DMS 273 treated with DMSO at 0.1 percent for 48 hours (cell line): ENCODE results near the gene PROCA1.
"Not testable (repeated sequence)": the region's sequence is repeated elsewhere in the genome, so short reads cannot be mapped to it uniquely, and the experiment has no call there.

Source experiments
- DNase-seq: peaks from one replicate; lab custom pipeline; 2025; lab: John Stamatoyannopoulos, UW

Gene PROCA1

GRCh38 chr17:28744104-28744971, 32.6 kb upstream of the PROCA1 start:
- DNase-seq, result no peak

GRCh38 chr17:28743243-28744103, 31.8 kb upstream of the PROCA1 start, which contains the start of gene TRAF4:
Gene TRAF4 (plus strand): TSS chr17:28744011. CDS start chr17:28744113, 102 bp downstream.
- peak; percentile 91 for DNase-seq

GRCh38 chr17:28741358-28742349, 30.0 kb upstream of the PROCA1 start:
- no peak for DNase-seq

- DNase-seq, result no peak
Measured at GRCh38 chr17:28740406-28741357, 29.0 kb upstream of the PROCA1 start.

GRCh38 chr17:28738680-28739384, 27.1 kb upstream of the PROCA1 start:
- DNase-seq, result no peak

- DNase-seq, result no peak
Measured at GRCh38 chr17:28737770-28738679, 26.3 kb upstream of the PROCA1 start.

GRCh38 chr17:28737316-28737715, 25.6 kb upstream of the PROCA1 start:
- no peak for DNase-seq

GRCh38 chr17:28735913-28736769, 24.5 kb upstream of the PROCA1 start:
- not testable (repeated sequence) for DNase-seq

- no peak for DNase-seq
Measured at GRCh38 chr17:28735242-28735722, 23.6 kb upstream of the PROCA1 start.

GRCh38 chr17:28734712-28735241, 23.1 kb upstream of the PROCA1 start:
- DNase-seq, result no peak

- DNase-seq, result no peak
Measured at GRCh38 chr17:28733346-28733745, 21.7 kb upstream of the PROCA1 start.

GRCh38 chr17:28729950-28730330, 18.3 kb upstream of the PROCA1 start:
- no peak for DNase-seq

GRCh38 chr17:28728364-28729200, 16.9 kb upstream of the PROCA1 start, which contains the start of gene NEK8:
Gene NEK8 (plus strand): TSS chr17:28728788. CDS start chr17:28728814, 26 bp downstream.
- DNase-seq, result peak; percentile 62

- peak; percentile 95 for DNase-seq
Measured at GRCh38 chr17:28726627-28727491, 15.2 kb upstream of the PROCA1 start.

GRCh38 chr17:28726226-28726626, 14.5 kb upstream of the PROCA1 start, which contains the start of gene TLCD1:
Gene TLCD1 (minus strand): TSS chr17:28726233. CDS start chr17:28726097, 136 bp downstream.
- DNase-seq, result no peak
